CMK (cell line): ENCODE results near the gene PPFIA1.

ENCODE experiments used
- DNase-seq: peaks from one replicate; pipeline ENCODE4 v3.0.0-alpha.2; 2010; ENCODE audit warnings: low read depth

The PPFIA1 gene

GRCh38 chr11:70298243-70298915, 27.9 kb downstream of the PPFIA1 start:
- no peak for DNase-seq

- DNase-seq, result no peak
These were observed 29.1 kb downstream of the PPFIA1 start for GRCh38 chr11:70299636-70300035.

- DNase-seq, result no peak
These were observed 30.7 kb downstream of the PPFIA1 start for GRCh38 chr11:70301191-70301590.

- no peak for DNase-seq
These were observed 31.4 kb downstream of the PPFIA1 start for GRCh38 chr11:70301721-70302418.

GRCh38 chr11:70302419-70302752, 31.9 kb downstream of the PPFIA1 start:
- no peak for DNase-seq

GRCh38 chr11:70303070-70303469, 32.6 kb downstream of the PPFIA1 start:
- DNase-seq, result no peak

GRCh38 chr11:70304208-70304603, 33.7 kb downstream of the PPFIA1 start:
- no peak for DNase-seq

GRCh38 chr11:70305501-70305900, 35.0 kb downstream of the PPFIA1 start:
- no peak for DNase-seq

- DNase-seq, result no peak
These were observed 36.1 kb downstream of the PPFIA1 start for GRCh38 chr11:70306586-70307033.

GRCh38 chr11:70307176-70307575, 36.7 kb downstream of the PPFIA1 start:
- DNase-seq, result no peak

GRCh38 chr11:70311616-70312015, 41.1 kb downstream of the PPFIA1 start:
- no peak for DNase-seq

GRCh38 chr11:70312401-70313357, 42.2 kb downstream of the PPFIA1 start:
- no peak for DNase-seq

- no peak for DNase-seq
These were observed 43.5 kb downstream of the PPFIA1 start for GRCh38 chr11:70313945-70314344.

GRCh38 chr11:70314730-70315129, 44.2 kb downstream of the PPFIA1 start:
- DNase-seq, result no peak

- DNase-seq, result no peak
These were observed 45.2 kb downstream of the PPFIA1 start for GRCh38 chr11:70315716-70316115.

- DNase-seq, result no peak
These were observed 47.3 kb downstream of the PPFIA1 start for GRCh38 chr11:70317581-70318305.

GRCh38 chr11:70319396-70320076, 49.0 kb downstream of the PPFIA1 start:
- no peak for DNase-seq

GRCh38 chr11:70322666-70323065, 52.2 kb downstream of the PPFIA1 start:
- no peak for DNase-seq

- DNase-seq, result no peak
These were observed 53.3 kb downstream of the PPFIA1 start for GRCh38 chr11:70323806-70324205.

- DNase-seq, result no peak
These were observed 54.1 kb downstream of the PPFIA1 start for GRCh38 chr11:70324376-70325115.

- DNase-seq, result no peak
These were observed 55.3 kb downstream of the PPFIA1 start for GRCh38 chr11:70325824-70326223.
